ENCODE results near the gene HEXD.

HEXD gene

DNA sequence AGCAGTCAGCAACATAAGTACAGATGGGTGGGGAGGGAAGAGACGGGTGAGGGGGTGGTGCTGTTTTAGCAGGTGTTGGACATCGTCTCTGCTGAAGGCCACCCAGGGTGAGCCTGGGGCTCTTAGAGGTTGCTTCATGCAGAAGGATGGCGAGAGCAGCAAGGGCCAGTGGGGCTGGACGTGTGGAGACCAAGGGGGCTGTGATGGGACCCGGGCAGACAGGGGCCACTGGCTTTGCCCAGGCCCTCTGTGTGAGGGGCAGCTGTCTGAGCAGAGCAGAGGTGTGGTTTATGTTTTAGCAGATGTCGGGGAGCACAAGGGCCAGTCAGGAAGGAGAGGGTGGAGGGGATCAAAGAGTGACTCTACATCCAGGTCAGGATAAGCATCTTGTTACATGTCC lies 45.2 kb downstream of the HEXD start:
- DNase-seq (ENCODE audit: low spot score in 2 of 2): no peak
- ATAC-seq: no peak
- Mint-ChIP-seq H3K4me1 (peaks cover 42% of the 10 kb centered on the region), H3K36me3 (peaks cover 98% of the 10 kb centered on the region), H3K27ac (peak overlapping the region; percentile 86), H3K4me3 (no peak overlapping the region), H3K9me3 (no peaks in the 10 kb centered on the region)

- no peak for ATAC-seq
- DNase-seq (ENCODE audit: low spot score in 2 of 2): no peak
- peaks cover 98% of the 10 kb centered on the region for H3K36me3 Mint-ChIP-seq
- H3K27ac Mint-ChIP-seq: peak overlapping the region; percentile 86
- no peaks in the 10 kb centered on the region for H3K9me3 Mint-ChIP-seq
- no peak overlapping the region for H3K4me3 Mint-ChIP-seq
- peaks cover 41% of the 10 kb centered on the region for H3K4me1 Mint-ChIP-seq
Measured at GRCh38 chr17:82463925-82464566, 45.9 kb downstream of the HEXD start.

- Mint-ChIP-seq H3K36me3 (peaks cover 98% of the 10 kb centered on the region), H3K4me3 (no peak overlapping the region), H3K27ac (peak overlapping the region; percentile 86), H3K9me3 (no peaks in the 10 kb centered on the region), H3K4me1 (peaks cover 36% of the 10 kb centered on the region)
- DNase-seq (ENCODE audit: low spot score in 2 of 2) (no peak), ATAC-seq (no peak)
Measured at GRCh38 chr17:82464567-82464929, 46.4 kb downstream of the HEXD start.

GRCh38 chr17:82465023-82465603 lies 47.0 kb downstream of the HEXD start:
- Mint-ChIP-seq H3K9me3 (no peaks in the 10 kb centered on the region), H3K4me3 (no peak overlapping the region), H3K36me3 (peaks cover 98% of the 10 kb centered on the region), H3K27ac (peak overlapping the region; percentile 86), H3K4me1 (peaks cover 35% of the 10 kb centered on the region)
- ATAC-seq (no peak), DNase-seq (ENCODE audit: low spot score in 2 of 2) (no peak)

GRCh38 chr17:82468692-82469091 lies 50.5 kb downstream of the HEXD start:
- DNase-seq (ENCODE audit: low spot score in 2 of 2) (no peak), ATAC-seq (no peak)
- Mint-ChIP-seq H3K27ac (no peak overlapping the region), H3K4me3 (no peak overlapping the region), H3K4me1 (peaks cover 16% of the 10 kb centered on the region), H3K36me3 (peaks cover 98% of the 10 kb centered on the region), H3K9me3 (no peaks in the 10 kb centered on the region)

GRCh38 chr17:82470065-82470464 lies 51.9 kb downstream of the HEXD start:
- Mint-ChIP-seq H3K4me3 (no peak overlapping the region), H3K4me1 (peaks cover 4% of the 10 kb centered on the region), H3K9me3 (no peaks in the 10 kb centered on the region), H3K36me3 (peaks cover 98% of the 10 kb centered on the region), H3K27ac (no peak overlapping the region)
- no peak for ATAC-seq
- DNase-seq (ENCODE audit: low spot score in 2 of 2): no peak

GRCh38 chr17:82474223-82475010 lies 56.3 kb downstream of the HEXD start:
- peaks cover 12% of the 10 kb centered on the region for H3K4me1 Mint-ChIP-seq
- ATAC-seq: no peak
- H3K4me3 Mint-ChIP-seq: no peak overlapping the region
- peaks cover 98% of the 10 kb centered on the region for H3K36me3 Mint-ChIP-seq
- H3K9me3 Mint-ChIP-seq: no peaks in the 10 kb centered on the region
- DNase-seq (ENCODE audit: low spot score in 2 of 2): no peak
- no peak overlapping the region for H3K27ac Mint-ChIP-seq

GRCh38 chr17:82475458-82475857 lies 57.3 kb downstream of the HEXD start:
- ATAC-seq (no peak), DNase-seq (ENCODE audit: low spot score in 2 of 2) (no peak)
- Mint-ChIP-seq H3K4me1 (peaks cover 12% of the 10 kb centered on the region), H3K4me3 (no peak overlapping the region), H3K9me3 (no peaks in the 10 kb centered on the region), H3K36me3 (peaks cover 98% of the 10 kb centered on the region), H3K27ac (no peak overlapping the region)

GRCh38 chr17:82477934-82478333 lies 59.8 kb downstream of the HEXD start:
- ATAC-seq: peak; percentile 39
- H3K4me3 Mint-ChIP-seq: no peak overlapping the region
- peaks cover 12% of the 10 kb centered on the region for H3K4me1 Mint-ChIP-seq
- H3K36me3 Mint-ChIP-seq: peaks cover 98% of the 10 kb centered on the region
- no peak overlapping the region for H3K27ac Mint-ChIP-seq
- DNase-seq (ENCODE audit: low spot score in 2 of 2): no peak
- no peaks in the 10 kb centered on the region for H3K9me3 Mint-ChIP-seq

GRCh38 chr17:82479602-82480001 lies 61.5 kb downstream of the HEXD start:
- H3K4me1 Mint-ChIP-seq: peaks cover 12% of the 10 kb centered on the region
- no peak overlapping the region for H3K4me3 Mint-ChIP-seq
- ATAC-seq (no peak), DNase-seq (ENCODE audit: low spot score in 2 of 2) (no peak)
- peak overlapping the region; percentile 87 for H3K27ac Mint-ChIP-seq
- H3K36me3 Mint-ChIP-seq: peaks cover 98% of the 10 kb centered on the region
- no peaks in the 10 kb centered on the region for H3K9me3 Mint-ChIP-seq

DNA sequence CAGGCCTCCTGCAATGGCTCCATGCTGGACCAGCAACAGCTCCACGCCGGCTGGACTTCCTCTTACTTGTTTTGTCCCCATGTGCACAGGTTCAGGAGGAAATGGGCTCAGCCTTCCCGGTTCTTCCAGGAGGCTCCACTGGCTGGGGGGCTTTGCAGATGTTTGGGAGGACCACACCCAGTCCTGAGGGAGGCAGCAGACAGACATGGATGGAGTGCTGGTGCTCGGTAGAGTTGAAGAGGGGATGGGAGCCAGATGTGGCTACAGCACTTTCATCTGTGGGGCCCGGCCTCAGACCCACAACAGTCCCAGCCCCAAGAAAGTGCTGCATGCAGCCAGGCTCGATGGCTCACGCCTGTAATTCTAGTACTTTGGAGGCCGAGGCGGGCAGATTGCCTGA lies 62.2 kb downstream of the HEXD start:
- ATAC-seq (no peak), DNase-seq (ENCODE audit: low spot score in 2 of 2) (no peak)
- Mint-ChIP-seq H3K27ac (no peak overlapping the region), H3K4me1 (peaks cover 12% of the 10 kb centered on the region), H3K36me3 (peaks cover 98% of the 10 kb centered on the region), H3K4me3 (no peak overlapping the region), H3K9me3 (no peaks in the 10 kb centered on the region)

DNA sequence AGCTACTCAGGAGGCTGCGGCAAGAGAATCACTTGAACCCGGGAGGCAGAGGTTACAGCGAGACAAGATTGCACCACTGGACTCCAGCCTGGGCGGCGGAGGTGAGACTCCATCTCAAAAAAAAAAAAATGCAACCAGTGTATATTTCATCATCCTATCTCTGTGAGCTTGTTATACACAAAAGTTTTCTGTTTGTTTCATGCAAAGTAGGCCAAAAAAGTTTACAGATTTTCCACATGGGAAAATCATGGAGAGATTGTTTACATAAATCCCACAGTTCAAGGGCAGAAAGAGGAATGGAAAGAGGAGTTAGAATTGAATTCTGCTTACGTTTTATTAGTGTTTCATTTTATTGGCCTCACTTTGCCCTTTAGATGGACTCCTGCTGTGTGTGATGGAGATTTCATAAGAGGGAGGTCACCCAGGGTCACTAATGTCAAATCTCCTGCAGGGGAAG lies 65.1 kb downstream of the HEXD start:
- H3K4me3 Mint-ChIP-seq: no peak overlapping the region
- no peak overlapping the region for H3K27ac Mint-ChIP-seq
- peaks cover 22% of the 10 kb centered on the region for H3K4me1 Mint-ChIP-seq
- DNase-seq (ENCODE audit: low spot score in 2 of 2) (no peak), ATAC-seq (no peak)
- H3K9me3 Mint-ChIP-seq: no peaks in the 10 kb centered on the region
- peaks cover 100% of the 10 kb centered on the region for H3K36me3 Mint-ChIP-seq

- H3K4me1 Mint-ChIP-seq: peaks cover 21% of the 10 kb centered on the region
Measured at GRCh38 chr17:82483836-82484235, 65.7 kb downstream of the HEXD start.

DNA sequence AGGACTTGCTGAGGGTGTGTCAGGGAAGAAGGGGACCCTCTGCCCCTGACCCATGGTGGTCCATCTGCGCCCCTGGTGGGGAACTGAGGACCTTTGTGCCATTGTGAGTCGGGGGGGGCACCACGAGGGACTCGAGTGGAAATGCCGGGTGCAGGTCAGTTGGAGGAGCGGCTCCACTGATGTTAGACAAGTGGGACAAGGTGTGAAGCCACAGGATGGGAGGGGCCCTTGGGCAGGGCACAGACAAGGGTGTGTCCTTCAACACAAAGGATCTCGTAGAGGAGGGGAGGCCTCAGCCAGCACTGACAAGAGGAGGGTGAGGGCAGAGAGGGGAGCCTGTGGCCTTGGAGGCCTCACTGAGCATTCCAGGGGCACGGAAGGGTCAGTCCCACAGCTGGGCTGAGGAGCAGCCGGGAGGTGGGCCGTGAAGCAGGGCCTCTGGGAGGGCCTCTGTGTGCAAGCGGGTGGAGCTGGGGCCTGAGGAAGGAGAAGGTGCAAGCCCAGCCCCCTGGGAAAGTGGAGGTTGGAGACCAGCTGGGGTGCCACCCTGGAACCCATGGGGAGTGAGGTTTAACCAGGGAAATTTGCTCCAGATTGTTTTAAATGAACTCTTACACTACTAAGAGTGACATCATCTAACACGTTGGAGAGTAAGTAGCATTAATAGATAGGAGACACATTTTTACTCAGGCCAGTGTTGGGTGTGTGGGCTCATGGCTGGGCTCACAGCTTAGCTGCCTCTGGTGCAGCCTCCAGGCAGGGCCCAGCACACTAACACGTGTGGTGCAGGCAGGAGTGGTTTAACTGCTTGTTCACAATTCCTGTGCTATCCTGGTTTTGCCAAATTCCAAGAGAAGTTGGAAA lies 68.3 kb downstream of the HEXD start:
- no peaks in the 10 kb centered on the region for H3K9me3 Mint-ChIP-seq
- peaks cover 15% of the 10 kb centered on the region for H3K4me1 Mint-ChIP-seq
- peaks cover 92% of the 10 kb centered on the region for H3K36me3 Mint-ChIP-seq
- H3K4me3 Mint-ChIP-seq: no peak overlapping the region
- peak; percentile 22 for ATAC-seq
- H3K27ac Mint-ChIP-seq: peak overlapping the region; percentile 90
- no peak for DNase-seq (ENCODE audit: low spot score in 2 of 2)

More at GRCh38 chr17:82483836-82484235, 65.7 kb downstream of the HEXD start:
- Mint-ChIP-seq H3K36me3 (peaks cover 100% of the 10 kb centered on the region), H3K9me3 (no peaks in the 10 kb centered on the region), H3K4me3 (no peak overlapping the region), H3K27ac (no peak overlapping the region)
- DNase-seq (ENCODE audit: low spot score in 2 of 2) (no peak), ATAC-seq (no peak)

DNA sequence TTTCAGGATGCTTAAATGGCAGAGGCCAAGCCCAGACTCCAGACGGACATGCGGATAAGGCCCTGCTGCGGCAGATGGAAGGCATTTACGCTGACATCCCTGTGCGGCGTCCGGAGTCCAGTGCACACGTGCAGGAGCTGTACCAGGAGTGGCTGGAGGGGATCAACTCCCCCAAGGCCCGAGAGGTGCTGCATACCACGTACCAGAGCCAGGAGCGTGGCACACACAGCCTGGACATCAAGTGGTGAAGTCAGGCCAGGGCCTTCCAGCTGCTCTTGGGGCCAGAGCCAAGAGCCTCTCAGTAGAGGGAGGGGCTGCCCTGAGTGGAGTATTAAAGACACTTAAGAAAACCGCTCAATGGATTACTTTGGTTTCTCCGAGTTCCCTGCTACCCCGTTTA lies 69.8 kb downstream of the HEXD start:
- H3K4me3 Mint-ChIP-seq: no peak overlapping the region
- DNase-seq (ENCODE audit: low spot score in 2 of 2) (no peak), ATAC-seq (no peak)
- peaks cover 78% of the 10 kb centered on the region for H3K36me3 Mint-ChIP-seq
- H3K9me3 Mint-ChIP-seq: no peaks in the 10 kb centered on the region
- H3K4me1 Mint-ChIP-seq: peaks cover 16% of the 10 kb centered on the region
- no peak overlapping the region for H3K27ac Mint-ChIP-seq
